MCF 10A (cell line): ENCODE measurements around the gene LMF1. TPM values are rescaled to one million over a fixed set of nuclear protein-coding genes. Genes with fewer than 3 reads are reported as not detected.

Source experiments
- BruUV-seq: library from RNA; stranded (reverse); fragments of 400-500 nt; replicated peaks from 2 replicates; lab custom pipeline; 2021; lab: Mats Ljungman, UMichigan
- CTCF ChIA-PET: fragments of 300-600 bp; sonication (Branson Sonifier 250); formaldehyde crosslinking; extraction: SDS; loops from one replicate; lab custom pipeline; 2021; ENCODE audit warnings: antibody characterized with exemption, inconsistent platforms; lab: Yijun Ruan, JAX
- POLR2A ChIA-PET: fragments of 300-600, 350-650 bp; sonication (Branson Sonifier 250); formaldehyde crosslinking; extraction: SDS; loops from one replicate; lab custom pipeline; 2020; ENCODE audit warnings: antibody characterized with exemption, inconsistent platforms; lab: Yijun Ruan, JAX
- DNase-seq: peaks from one replicate; pipeline ENCODE4 v3.0.0-alpha.2; 2018; ENCODE audit not compliant: unreplicated experiment
- H3K27ac Mint-ChIP-seq: one replicate; pipeline ENCODE4 v1.8.0; 2022; ENCODE audit warnings: mild to moderate bottlenecking, low read depth, mixed read lengths; ENCODE audit not compliant: unreplicated experiment
- H3K27me3 Mint-ChIP-seq: one replicate; pipeline ENCODE4 v1.8.0; 2022; ENCODE audit warnings: mixed read lengths; ENCODE audit not compliant: insufficient read depth, unreplicated experiment
- H3K36me3 Mint-ChIP-seq: one replicate; pipeline ENCODE4 v1.8.0; 2022; ENCODE audit warnings: mild to moderate bottlenecking, moderate library complexity, mixed read lengths; ENCODE audit not compliant: insufficient read depth, unreplicated experiment
- H3K4me1 Mint-ChIP-seq: one replicate; pipeline ENCODE4 v1.8.0; 2022; ENCODE audit warnings: mixed read lengths; ENCODE audit not compliant: insufficient read depth, unreplicated experiment
- H3K4me3 Mint-ChIP-seq: one replicate; pipeline ENCODE4 v1.8.0; 2022; ENCODE audit warnings: mild to moderate bottlenecking, moderate library complexity, mixed read lengths; ENCODE audit not compliant: unreplicated experiment
- H3K9me3 Mint-ChIP-seq: one replicate; pipeline ENCODE4 v1.8.0; 2022; ENCODE audit warnings: mixed read lengths; ENCODE audit not compliant: unreplicated experiment
- intact Hi-C: fragments of 100-400 bp; cut with micrococcal nuclease; formaldehyde crosslinking; loops from 2 replicates; pipeline ENCODE4 v1.14.1; 2022
- total RNA-seq: library from RNA; stranded (reverse); gene quantifications from 2 replicates; pipeline ENCODE4 v1.2.3, GENCODE V29; 2022
- TF ChIP-seq, protein P1 (sequence below): fragments of 200-600 bp; IDR thresholded peaks from one replicate; pipeline ENCODE4 v1.8.0; 2022; ENCODE audit warnings: antibody characterized with exemption, mild to moderate bottlenecking; ENCODE audit not compliant: unreplicated experiment

LMF1 gene
- total RNA-seq, 1 experiment from 2014 or later = 9.9 TPM

DNA sequence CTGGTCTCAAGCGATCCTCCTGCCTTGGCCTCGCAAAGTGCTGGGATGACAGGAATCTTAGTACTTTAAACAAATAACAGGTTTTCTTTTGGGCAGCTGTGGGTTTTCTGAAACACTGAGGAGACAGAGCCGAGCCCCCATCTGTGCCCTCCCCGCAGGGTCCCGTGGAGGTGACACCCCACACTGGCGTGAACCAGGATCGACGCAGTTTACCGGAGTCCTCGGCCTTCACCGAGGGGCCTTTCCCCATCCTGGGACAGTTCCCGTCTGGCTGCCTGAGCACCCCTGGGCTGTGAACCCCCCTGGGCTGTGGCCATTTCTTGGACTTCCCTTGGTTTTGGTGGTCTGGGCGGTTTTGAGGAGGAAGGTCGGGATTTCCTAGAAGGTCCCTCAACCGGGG, 154.9 kb downstream of the LMF1 start:
- POLR2A ChIA-PET = no interaction called here
- no TSS peak for BruUV-seq
- intact Hi-C loops = no loop called here
- Mint-ChIP-seq H3K27me3 (peaks cover 28% of the 10 kb centered on the region), H3K4me3 (no peak overlapping the region), H3K36me3 (no peaks in the 10 kb centered on the region), H3K4me1 (no peaks in the 10 kb centered on the region), H3K27ac (no peak overlapping the region), H3K9me3 (no peaks in the 10 kb centered on the region)
- CTCF ChIA-PET = interaction anchor here (0.6 to 3.0 kb wide), 4 partner anchors 228 to 270 kb away, joined by 3 to 10 read pairs (median 4); no protein-coding TSS in a partner anchor
- TF ChIP-seq, protein P1, sequence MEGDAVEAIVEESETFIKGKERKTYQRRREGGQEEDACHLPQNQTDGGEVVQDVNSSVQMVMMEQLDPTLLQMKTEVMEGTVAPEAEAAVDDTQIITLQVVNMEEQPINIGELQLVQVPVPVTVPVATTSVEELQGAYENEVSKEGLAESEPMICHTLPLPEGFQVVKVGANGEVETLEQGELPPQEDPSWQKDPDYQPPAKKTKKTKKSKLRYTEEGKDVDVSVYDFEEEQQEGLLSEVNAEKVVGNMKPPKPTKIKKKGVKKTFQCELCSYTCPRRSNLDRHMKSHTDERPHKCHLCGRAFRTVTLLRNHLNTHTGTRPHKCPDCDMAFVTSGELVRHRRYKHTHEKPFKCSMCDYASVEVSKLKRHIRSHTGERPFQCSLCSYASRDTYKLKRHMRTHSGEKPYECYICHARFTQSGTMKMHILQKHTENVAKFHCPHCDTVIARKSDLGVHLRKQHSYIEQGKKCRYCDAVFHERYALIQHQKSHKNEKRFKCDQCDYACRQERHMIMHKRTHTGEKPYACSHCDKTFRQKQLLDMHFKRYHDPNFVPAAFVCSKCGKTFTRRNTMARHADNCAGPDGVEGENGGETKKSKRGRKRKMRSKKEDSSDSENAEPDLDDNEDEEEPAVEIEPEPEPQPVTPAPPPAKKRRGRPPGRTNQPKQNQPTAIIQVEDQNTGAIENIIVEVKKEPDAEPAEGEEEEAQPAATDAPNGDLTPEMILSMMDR = no peak
- no peak for DNase-seq

DNA sequence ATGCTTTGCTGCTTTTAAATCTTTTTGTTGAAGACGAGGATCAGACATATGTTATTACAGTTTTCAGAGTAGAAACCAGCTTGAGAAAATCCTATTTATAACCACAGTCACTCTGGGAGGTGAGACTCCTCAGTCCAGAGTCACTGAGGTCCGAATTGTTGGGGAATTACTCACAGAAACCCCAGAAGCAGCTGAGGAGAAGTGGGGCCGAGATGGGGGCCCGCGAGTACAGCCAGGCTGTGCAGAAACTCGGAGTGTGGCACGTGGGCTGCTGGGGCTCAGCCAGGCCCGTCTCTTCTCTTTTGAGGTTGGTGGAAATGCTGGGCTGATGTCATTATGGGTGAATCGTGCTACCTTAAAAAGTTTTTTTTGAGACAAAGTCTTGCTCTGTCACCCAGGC, 155.8 kb downstream of the LMF1 start:
- POLR2A ChIA-PET = no interaction called here
- Mint-ChIP-seq H3K27ac (no peak overlapping the region), H3K4me3 (no peak overlapping the region), H3K36me3 (no peaks in the 10 kb centered on the region), H3K27me3 (peaks cover 19% of the 10 kb centered on the region), H3K9me3 (no peaks in the 10 kb centered on the region), H3K4me1 (no peaks in the 10 kb centered on the region)
- TF ChIP-seq, protein P1 = no peak
- intact Hi-C loops = no loop called here
- CTCF ChIA-PET = interaction anchor here (0.6 to 3.0 kb wide), 5 partner anchors 67 to 322 kb away, joined by 3 to 10 read pairs (median 3); no protein-coding TSS in a partner anchor
- no peak for DNase-seq
- BruUV-seq = no TSS peak

DNA sequence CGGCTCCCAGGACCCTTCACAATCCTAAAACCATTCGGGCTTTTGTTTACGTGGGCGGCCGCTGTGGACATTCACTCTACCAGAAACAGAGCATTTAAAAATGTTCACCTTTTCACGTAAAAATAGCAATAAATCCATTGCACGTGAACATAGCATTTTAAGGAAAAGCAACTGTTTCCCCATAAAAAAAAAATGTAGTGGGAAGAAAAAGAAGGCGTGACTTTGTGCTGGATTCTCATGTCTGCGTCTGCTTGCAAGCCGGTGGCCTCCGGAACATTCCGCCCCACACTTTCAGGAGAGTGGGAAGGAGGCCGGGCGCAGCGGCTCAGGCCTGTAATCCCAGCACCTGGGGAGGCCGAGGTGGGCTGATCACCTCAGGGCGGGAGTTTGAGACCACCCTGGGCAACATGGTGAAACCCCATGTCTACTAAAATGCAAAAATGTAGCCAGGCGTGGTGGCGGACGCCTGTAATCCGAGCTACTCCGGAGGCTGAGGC, 156.8 kb downstream of the LMF1 start:
- no peaks in the 10 kb centered on the region for H3K9me3 Mint-ChIP-seq
- TF ChIP-seq, protein P1 = no peak
- BruUV-seq = no TSS peak
- H3K4me1 Mint-ChIP-seq = no peaks in the 10 kb centered on the region
- ChIA-PET CTCF (interaction anchor here (3.0 kb wide), 1 partner anchor 242 kb away, joined by 10 read pairs; no protein-coding TSS in a partner anchor), POLR2A (no interaction called here)
- H3K27me3 Mint-ChIP-seq = peaks cover 23% of the 10 kb centered on the region
- DNase-seq = no peak
- no peak overlapping the region for H3K27ac Mint-ChIP-seq
- intact Hi-C loops = loop anchor here (2.0 kb wide), 1 partner anchor 241 kb away; no protein-coding TSS in a partner anchor
- H3K4me3 Mint-ChIP-seq = no peak overlapping the region
- H3K36me3 Mint-ChIP-seq = no peaks in the 10 kb centered on the region

DNA sequence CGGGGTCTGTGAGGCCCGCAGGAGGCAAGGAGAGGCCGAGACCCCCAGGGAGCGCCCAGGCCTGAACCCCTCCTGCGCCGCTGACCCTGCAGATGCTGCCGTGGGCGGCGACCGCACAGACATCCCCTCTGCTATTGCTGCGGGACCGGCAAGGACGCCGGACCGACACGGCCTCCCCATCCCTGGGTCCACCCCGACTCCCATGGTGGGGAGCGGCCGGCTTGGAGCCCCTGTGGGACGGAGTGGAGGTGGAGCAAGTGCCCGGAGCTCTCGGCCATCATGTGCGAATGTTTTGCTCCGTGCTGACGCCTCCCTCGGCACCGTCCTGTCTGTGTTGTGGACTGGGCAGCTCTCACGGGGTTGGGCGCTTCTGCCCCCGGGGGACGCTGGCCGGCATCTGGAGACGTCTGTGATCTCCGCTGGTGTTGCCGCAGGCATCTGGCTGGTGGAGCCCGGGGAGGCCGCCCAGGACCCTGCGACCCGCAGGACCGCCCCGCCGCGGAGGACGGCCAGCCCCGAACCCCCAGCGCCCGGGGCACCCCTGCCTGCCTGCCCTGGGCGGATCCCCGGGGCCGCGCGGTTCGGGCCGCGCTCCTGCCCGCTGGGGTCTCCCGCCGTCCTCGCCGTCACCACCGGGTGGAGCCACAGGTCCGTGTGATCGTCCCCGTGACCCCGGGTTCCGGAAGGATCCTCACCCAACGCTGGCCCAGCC, 157.4 kb downstream of the LMF1 start:
- intact Hi-C loops = loop anchor here (2.0 kb wide), 1 partner anchor 241 kb away; no protein-coding TSS in a partner anchor
- TF ChIP-seq, protein P1 = peak; percentile 55
- Mint-ChIP-seq H3K9me3 (no peaks in the 10 kb centered on the region), H3K36me3 (no peaks in the 10 kb centered on the region), H3K4me3 (no peak overlapping the region), H3K27me3 (peaks cover 29% of the 10 kb centered on the region), H3K4me1 (no peaks in the 10 kb centered on the region), H3K27ac (no peak overlapping the region)
- ChIA-PET POLR2A (no interaction called here), CTCF (interaction anchor here (0.8 to 3.0 kb wide), 3 partner anchors 243 to 594 kb away, joined by 3 to 10 read pairs (median 3); no protein-coding TSS in a partner anchor)
- no peak for DNase-seq
- no TSS peak for BruUV-seq
